GM19397 (cell line): Measurements from ENCODE around the gene ITPKC.

Source experiments
- ATAC-seq: cut with Tn5 transposase; IDR thresholded peaks from one replicate; pipeline ENCODE4 v1.9.1; 2021; ENCODE audit warnings: mild to moderate bottlenecking, moderate library complexity; ENCODE audit not compliant: unreplicated experiment

The ITPKC gene

DNA sequence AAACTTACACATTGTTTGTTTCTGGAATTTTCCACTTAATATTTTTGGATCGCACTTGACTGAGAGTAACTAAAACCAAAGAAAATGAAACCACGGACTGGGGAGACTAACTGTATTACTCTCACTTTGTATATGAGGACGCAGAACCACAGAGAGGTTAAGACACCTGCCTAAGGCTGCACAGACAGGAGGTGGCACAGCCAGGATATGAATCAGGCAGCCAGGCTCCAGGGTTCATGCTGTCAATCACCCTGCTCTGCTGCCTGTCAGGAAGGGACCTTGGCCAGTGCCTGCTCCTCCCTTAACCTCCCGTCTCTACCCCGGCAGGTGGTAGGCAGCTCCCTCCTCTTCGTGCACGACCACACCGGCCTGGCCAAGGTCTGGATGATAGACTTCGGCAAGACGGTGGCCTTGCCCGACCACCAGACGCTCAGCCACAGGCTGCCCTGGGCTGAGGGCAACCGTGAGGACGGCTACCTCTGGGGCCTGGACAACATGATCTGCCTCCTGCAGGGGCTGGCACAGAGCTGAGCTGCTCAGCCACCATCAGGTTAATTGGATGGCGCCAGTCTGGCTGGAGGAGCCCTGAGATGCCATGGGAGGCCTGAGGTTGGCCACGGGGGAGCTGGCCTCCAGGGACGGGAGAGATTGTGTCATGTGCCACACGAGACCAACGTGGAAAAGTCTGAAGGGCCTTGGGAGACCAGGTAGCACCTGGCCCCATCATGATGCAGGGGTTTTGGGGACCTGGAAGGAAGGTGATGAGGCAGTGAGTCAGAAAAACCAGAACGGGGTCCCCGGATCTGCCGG is 22.3 kb downstream of the ITPKC start:
- no peak for ATAC-seq

DNA sequence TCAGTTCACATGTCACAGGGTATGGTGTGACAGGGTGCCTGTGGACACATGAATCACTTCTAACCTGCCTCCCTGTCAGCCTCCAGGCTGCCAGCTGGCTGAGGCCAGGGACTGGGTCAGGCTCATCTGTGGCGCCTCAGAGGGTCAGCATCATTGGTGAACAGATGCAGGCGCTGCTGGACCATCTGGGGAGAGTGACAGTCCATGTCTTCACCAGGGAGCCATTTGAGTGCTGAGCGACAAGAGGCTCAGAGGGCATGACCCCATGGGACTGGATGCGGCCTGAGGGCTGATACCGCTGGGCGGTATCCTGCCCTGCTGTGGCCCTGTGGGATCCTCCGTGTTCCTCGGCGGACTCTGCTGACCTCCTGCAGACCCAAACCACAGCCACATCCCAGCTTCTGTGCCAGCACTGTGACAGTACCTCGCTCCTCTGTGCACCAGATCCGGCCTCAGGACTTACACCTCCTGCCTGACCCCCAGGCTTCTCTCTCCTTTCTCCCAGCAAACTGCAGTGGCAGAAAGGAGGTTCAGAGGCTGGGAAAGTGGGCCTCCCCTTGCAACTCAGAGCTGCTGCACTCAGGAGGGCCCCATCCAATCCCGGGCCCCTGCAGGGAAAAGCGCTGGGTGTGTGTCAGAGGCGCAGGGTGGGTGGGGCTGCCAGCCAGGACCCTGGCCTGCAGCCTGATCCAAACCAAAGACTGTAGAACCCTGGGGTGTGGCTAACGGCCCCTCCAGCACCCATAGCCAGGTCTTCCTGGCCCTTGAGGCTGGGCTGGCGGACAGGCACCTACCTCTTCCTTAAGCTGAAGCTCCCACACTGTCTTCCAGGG is 23.2 kb downstream of the ITPKC start:
- no peak for ATAC-seq

DNA sequence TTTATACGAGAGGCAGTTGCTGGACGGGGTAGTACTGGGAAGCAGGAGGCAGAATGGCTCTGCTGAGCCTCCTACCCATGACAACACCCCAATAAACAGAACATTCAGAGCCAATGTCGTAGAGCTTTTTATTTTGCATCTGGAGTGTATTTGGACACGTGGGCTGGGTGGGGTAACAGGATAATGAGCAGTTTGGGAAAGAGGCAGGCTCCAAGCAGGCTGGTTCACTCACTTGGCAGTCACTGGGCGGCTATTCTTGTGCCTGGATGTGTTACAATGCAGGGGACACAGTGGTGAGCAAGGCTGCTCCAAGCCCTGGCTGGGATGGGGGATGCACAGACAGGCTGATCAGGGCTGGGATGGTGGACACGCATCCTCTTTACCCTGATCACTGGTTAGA is 23.8 kb downstream of the ITPKC start:
- ATAC-seq = no peak

DNA sequence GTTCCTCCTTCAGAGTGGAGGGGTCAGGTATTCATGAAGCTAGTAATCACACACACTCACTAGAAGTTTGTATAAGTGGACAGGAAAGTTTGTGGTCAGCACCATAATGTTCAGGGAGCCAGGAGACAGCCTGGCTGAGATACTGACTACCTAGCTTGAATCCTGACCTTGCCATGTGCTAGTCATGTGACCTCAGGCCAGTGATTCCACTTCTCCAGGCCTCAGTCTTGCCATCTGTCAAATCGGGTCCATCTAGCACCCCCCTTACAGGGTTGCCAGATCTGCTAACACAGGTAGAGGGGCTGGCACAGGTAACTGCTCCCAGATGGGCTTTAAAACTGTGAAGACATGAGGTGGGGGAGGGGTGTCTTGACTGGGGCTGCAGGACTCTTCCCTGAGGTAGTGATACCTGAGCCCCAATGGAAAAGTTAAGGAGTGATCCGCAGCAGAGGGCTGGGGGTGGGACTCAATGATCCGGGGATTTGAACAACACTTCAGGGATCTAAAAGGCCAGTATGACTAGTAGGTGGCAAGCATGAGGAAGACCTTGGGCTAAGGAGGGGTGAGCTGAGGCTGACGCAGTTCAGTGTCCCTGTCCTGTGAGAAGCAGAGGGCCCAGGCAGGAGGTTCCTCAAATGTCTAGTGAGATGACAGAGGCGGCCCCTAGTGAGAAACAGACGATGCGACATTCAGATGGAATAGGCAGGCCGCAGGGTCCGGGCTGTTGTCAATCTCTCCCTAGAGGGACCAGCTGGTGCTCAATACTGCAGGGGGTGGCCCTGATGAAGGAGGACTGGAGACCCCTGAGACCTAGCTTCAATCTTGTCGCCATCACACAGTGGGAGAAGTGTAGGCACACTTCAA is 24.8 kb downstream of the ITPKC start:
- ATAC-seq = no peak

DNA sequence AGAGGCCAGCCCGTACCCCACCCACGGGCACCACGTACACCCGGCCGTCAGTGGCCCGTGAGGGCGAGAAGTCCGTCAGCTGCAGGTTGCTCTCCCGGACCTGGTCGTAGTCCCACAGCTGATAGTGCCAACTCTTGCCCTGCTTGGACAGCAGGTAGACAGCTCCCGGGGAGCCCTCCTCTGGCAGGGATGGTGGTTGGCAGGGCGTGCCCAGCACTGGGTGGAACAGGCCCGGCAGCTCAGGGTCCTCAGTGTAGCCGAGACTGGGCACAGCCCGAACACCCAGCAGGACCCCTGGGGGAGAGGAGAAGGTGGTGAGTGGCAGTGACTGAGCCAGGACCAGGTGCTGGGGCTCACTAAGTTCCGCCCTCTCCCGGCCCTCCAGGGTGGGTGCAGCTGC is 25.6 kb downstream of the ITPKC start:
- no peak for ATAC-seq

DNA sequence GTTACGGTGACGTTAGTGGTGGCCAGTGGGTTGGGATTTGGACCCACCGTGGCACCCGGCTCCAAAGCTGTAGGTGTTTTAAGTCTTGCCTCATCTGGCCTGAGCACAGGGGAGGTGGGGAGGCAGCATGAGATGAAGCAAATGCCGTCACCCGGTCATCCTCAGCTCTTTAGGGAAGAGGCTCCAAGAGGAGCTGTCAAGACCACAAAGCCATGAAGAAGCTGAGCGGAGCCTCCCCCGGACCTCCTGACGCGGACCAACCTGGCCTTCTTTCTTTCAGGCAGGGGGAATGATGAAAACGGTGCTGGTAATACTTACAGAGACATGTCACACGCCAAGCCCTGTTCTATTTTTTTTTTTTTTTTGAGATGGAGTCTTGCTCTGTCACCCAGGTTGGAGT is 26.0 kb downstream of the ITPKC start:
- no peak for ATAC-seq

DNA sequence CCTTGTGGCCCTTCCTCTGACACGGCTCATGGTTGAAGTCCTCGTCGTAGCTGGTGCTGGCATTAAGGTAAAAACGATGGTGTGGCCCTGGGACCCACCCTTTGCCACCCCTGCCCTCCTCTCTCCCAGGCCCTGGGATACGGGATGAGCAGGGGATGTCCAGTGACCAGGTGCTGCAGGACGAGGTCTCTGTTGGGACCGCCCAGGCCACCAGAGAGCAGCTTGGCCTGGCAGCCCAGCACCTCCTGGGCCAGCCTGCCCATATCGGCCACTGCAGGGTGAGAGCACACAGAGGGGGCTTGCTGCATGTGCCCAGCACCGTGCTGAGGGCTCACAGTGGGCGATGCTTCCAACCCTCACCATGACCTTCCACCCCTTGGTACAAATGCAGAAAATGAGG is 27.0 kb downstream of the ITPKC start:
- no peak for ATAC-seq

DNA sequence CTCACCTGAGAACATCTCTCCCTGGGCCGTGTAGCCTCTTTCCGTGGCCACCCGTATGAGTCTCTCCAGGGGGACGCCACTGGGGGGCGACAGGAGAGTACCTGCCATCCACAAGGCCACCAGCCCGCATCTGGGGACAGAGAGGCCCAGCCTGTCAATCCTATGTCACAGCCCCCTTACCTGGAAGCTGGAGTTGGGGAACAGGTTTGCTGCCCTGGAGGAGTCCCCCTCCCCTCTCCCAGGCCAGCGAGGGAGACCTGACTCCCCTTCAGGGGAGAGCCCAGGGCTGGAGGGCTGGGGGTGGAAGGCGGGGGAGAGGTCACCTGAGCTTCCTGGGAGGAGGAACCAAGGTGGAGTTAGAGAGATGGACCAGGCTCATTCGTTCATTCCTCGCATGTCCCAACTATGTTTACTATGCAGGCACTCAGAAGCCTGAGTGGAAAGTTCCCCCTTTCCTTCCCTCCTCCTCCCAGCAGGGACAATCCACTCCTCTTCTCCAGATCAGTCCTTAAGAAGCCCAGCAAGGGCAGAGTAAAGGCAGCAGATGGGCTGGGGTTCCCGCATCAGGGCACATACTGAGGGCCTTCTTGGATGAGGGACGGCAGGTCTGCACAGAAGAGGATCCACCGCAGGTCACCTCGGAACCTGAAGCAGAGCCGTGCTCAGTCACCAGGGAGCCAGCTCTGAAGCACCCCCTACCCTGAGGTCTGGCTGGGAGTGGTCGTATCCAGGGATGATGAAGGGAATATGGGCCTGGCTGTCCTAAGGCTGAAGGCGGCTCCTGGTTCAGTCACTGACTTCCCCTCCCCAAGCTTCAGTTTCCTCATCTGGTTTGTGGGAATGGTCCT is 27.9 kb downstream of the ITPKC start:
- ATAC-seq = no peak

DNA sequence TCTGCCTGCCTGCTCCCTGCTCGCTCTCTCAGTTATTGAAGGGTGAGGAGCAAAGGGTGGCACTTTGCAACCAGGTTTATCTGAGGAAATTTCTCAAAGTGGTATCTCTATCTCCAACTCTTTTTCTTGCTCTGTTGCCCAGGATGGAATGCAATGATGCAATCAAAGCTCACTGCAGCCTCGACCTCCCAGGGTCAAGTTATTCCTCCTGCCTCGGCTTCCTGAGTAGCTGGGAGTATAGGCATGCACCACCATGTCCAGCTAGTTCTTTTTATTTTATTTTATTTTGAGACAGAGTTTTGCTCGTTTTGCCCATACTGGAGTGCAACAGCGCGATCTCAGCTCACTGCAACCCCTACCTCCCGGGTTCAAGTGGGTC is 28.5 kb downstream of the ITPKC start:
- no peak for ATAC-seq

DNA sequence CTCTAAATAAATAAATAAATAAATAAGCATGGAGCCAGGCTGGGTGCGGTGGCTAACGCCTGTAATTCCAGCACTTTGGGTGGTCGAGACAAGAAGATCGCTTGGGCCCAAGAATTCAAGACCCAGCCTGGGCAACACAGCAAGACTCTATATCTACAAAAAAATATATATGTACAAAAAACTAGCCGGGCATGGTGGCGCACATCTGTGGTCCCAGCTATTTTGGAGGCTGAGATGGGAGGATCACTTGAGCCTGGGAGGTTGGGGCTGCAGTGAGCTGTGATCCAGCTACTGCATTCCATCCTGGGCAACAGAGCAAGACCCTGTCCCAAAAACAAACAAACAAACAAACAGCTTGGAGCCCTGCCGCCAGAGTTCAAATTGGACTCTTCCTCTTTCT is 30.6 kb downstream of the ITPKC start:
- no peak for ATAC-seq

DNA sequence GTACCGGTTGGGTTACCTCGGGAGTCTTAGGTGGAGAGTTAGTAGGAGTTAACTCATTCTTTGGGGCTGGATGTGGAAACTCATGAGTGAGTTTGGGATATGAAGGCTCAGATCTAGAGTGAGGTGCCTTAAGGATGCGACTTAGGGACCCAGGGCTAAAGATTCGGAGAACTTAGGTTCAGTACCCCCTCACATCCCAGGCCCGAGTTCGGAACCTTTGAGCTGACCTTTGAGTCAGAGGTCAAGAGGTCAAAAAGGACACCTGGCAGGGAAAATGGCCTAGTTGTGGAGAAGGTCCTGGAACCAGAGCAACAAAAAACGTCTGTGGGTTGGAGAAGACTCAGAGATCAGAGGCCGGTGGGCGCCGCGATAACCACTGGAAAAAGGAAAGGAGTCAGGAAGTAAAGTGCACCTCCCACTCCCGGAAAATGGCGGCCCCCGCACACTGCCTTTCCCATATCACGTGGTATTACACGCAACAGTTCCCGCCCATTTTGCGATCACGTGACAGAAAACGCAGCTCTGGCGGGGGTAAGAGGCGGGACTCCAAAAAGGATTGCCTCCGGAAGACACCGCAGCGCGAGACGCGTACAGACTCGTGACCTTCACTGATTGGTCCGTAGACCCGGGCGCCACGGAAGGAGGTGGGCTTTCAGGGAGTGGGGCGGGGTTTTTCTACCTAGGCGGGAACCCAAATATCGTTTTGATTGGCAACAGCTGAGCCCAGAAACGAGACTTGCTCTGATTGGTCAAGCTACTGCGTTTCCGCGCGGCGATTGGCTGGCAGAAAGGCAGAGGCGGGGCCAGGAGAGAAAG is 33.4 kb downstream of the ITPKC start, which contains the start of gene ACTMAP:
ACTMAP (minus strand) TSS at position 420 of the 816 bp plus-strand sequence. CDS start 674 bp downstream, outside the sequence.
- ATAC-seq = peak; percentile 84

DNA sequence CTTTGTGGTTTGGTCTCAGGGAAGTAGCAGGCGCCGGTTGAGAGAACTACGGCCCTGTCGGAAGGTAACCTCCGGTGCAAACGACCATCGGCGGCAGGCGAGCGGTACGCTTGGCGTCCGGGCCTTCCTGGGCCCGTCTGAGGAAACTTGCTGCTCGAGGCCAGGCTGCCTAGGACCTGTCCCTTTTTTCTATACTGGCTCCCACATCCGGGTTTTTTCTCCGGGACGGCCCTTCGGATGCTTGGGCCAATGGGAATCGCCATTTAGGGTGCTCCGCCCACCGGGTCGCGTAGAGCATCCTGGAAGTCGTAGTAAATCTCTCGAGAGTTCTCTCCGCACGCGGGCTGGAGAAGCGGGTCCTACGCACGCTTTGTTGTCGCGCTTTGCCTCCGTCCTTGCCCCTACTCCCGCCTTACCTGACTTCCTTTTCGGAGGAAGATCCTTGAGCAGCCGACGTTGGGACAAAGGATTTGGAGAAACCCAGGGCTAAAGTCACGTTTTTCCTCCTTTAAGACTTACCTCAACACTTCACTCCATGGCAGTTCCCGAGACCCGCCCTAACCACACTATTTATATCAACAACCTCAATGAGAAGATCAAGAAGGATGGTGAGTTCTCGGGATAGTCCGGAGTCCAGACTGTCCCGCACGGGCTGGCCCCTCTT is 34.1 kb downstream of the ITPKC start, which contains the start of gene SNRPA:
SNRPA (plus strand) TSS at position 330 of the 664 bp plus-strand sequence; CDS start at position 536, 206 bp downstream.
- ATAC-seq = peak; percentile 61

DNA sequence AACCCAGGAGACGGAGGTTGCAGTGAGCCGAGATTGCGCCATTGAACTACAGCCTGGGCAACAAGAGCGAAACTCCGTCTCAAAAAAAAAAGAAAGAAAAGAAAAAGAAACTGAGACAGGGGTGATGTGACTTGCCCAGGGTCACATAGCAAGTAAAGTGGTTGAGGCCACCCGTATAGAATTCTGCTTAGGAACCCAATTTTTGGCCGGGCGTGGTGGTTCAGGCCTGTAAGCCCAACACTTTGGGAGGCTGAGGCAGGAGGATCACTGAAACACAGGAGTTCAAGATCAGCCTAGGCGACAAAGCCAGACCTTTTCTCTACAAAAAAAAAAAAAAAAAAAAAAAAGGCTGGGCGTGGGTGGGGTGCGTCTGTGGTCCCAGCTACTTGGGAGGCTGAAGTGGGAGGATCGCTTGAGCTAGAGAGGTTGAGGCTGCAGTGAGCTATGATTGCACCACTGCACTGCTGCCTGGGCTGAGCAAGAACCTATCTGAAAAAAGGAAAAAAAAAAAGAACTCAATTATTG is 35.4 kb downstream of the ITPKC start:
- ATAC-seq = no peak

DNA sequence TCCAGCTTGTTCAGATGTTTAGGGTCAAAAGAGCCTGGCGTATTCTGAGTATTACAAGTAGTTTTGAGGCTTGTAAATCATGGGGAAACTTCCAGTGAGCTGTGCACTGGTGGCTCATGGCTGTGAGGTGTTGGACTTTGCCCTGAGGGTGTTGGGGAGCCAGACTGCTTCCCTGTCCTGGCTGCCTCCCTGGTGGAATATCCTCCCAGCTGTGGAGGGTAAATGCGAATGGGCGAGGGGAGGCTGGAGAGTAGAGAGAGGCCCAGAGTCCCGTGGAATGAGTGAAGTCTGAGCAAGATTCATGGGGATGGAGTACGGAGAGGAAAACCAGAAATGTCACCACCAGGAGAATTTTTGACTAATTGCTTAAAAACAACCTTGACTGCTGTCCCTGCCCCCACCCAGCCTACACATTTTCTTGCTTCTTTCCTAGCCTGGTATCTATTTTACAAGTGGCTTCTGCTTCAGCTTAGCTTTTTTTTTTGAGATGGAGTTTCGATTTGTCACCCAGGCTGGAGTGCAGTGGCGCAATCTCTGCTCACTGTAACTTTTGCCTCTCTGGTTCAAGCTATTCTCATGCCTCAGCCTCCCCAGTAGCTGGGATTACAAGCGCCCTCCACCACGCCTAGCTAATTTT is 37.8 kb downstream of the ITPKC start:
- no peak for ATAC-seq

DNA sequence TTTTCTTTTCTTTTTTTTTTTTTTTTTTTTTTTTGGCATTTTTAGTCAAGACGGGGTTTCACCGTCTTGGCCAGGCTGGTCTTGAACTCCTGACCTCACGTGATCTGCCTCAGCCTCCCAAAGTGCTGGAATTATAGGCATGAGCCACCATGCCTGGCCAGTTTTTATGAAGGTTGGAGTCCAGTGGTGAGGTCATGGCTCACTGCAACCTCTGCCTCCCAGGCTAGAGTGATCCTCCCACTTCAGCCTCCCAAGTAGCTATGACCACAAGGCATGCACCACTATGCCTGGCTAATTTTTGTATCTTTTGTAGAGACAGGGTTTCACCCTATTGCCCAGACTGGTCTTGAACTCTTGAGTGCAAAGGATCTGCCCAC is 38.3 kb downstream of the ITPKC start:
- no peak for ATAC-seq

DNA sequence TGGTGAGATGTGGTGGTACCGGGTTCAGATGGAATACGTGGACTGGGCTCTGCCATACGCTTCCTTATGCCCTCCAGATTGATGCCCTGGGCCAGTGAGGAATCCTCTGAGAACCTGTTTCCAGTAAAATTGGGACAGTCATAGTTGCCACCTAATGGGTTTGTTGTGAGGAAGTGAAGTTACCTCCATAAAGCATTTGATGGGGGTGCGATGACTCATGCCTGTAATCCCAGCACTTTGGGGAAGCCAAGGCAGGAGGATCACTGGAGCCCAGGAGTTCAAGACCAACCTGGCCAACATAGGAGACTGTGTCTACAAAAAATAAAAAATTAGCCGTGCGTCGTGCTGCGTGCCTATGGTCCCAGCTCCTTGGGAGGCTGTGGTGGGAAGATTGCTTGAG is 38.9 kb downstream of the ITPKC start:
- ATAC-seq = no peak

DNA sequence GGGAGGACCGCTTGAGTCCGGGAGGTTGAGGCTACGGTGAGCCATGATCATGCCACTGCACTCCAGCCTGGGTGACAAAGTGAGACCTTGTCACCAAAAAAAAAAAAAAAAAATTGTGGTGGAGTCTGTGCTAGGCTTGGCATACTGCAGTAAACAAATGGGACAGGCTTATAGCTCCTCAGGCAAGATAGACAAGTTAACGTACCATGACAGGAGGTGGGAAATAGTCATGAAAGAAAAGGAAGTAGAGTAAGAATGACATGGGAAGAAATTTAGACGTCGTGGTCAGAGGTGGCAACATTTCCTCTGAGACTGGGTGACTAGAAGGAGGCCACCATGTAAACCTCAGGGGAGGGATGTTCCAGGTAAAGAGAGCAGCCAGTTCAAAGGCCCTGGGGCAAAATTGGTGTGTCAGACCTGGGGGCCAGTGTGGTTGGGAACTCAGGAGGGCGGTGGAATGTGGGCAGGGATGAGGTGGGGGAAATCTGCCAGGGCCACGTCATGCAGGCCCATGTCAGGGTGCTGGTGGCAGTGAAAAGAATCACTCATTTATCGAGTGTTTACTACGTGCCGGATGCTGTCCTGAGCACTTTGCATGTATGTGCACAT is 39.7 kb downstream of the ITPKC start:
- no peak for ATAC-seq

DNA sequence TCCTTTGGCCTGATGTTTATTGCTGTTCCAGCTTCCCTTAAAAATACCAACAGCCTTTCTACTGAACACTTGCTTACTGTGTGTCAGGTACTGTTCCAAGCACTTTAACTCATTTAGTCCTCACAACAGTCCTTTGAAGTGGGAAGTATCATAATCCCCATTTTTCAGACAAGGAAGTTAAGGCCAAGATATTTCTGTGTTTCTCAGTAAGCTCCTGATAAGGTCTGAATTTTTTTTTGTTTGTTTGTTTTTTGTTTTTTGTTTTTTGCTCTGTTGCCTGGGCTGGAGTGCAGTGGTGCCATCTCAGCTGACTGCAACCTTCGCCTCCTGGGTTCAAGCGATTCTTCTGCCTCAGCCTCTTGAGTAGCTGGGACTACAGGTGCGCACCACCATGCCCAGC is 41.6 kb downstream of the ITPKC start:
- ATAC-seq = no peak
